GM12891 (cell line): ENCODE data around the gene PEA15.

Experiments
- POLR2A ChIP-seq: IDR thresholded peaks from 2 replicates; pipeline ENCODE4 v1.6.1; 2011; ENCODE audit warnings: low read depth, low read length, control low read depth
- TAF1 ChIP-seq: IDR thresholded peaks from 2 replicates; pipeline ENCODE4 v1.6.1; 2011; ENCODE audit warnings: low read depth, low read length, control low read depth

- TF ChIP-seq TAF1 = no peak
- no peak for TF ChIP-seq POLR2A
Observed at GRCh38 chr1:160211046-160211790, 6.0 kb downstream of the PEA15 start.
